HG02798 (cell line): ENCODE data around the gene CENPVL2.
"Not testable (repeated sequence)": the region's sequence is repeated elsewhere in the genome, so short reads cannot be mapped to it uniquely, and the experiment has no call there.

Experiments
- ATAC-seq: cut with Tn5 transposase; IDR thresholded peaks from one replicate; pipeline ENCODE4 v1.9.1; 2021; ENCODE audit warnings: mild to moderate bottlenecking; ENCODE audit not compliant: unreplicated experiment, poor library complexity

CENPVL2 gene

GRCh38 chrX:51682720-51683062 is at the start of gene CENPVL2:
Gene CENPVL2 (minus strand): TSS chrX:51682831. CDS start chrX:51682831, 0 bp downstream.
- ATAC-seq, result not testable (repeated sequence)

GRCh38 chrX:51728202-51728601 is 45.6 kb upstream of the CENPVL2 start:
- ATAC-seq, result no peak

GRCh38 chrX:51712943-51713647 is 30.5 kb upstream of the CENPVL2 start:
- ATAC-seq, result not testable (repeated sequence)

GRCh38 chrX:51710277-51711164 is 27.9 kb upstream of the CENPVL2 start, which contains the start of gene CENPVL1:
Gene CENPVL1 (plus strand): TSS chrX:51710512. CDS start chrX:51710512, 0 bp downstream.
- ATAC-seq, result not testable (repeated sequence)

GRCh38 chrX:51697397-51697796 is 14.8 kb upstream of the CENPVL2 start:
- no peak for ATAC-seq

- no peak for ATAC-seq
Observed at GRCh38 chrX:51694254-51694653, 11.6 kb upstream of the CENPVL2 start.

- ATAC-seq, result not testable (repeated sequence)
Observed at GRCh38 chrX:51681808-51682719, 567 bp downstream of the CENPVL2 start.

- ATAC-seq, result not testable (repeated sequence)
Observed at GRCh38 chrX:51679689-51680433, 2.8 kb downstream of the CENPVL2 start.

GRCh38 chrX:51665981-51666380 is 16.6 kb downstream of the CENPVL2 start:
- no peak for ATAC-seq

- ATAC-seq, result no peak
Observed at GRCh38 chrX:51643377-51643776, 39.3 kb downstream of the CENPVL2 start.

GRCh38 chrX:51641421-51642021 is 41.1 kb downstream of the CENPVL2 start:
- ATAC-seq, result no peak

- not testable (repeated sequence) for ATAC-seq
Observed at GRCh38 chrX:51636511-51636910, 46.1 kb downstream of the CENPVL2 start.
